Osteocyte (in vitro differentiated cells): ENCODE measurements around the gene ABHD15. TPM values are rescaled to one million over a fixed set of nuclear protein-coding genes. Genes with fewer than 3 reads are reported as not detected.
A peak's percentile ranks its signal among the peaks of the same experiment; 100 is the strongest.

Experiments
- DNase-seq: peaks from one replicate; pipeline ENCODE4 v3.0.0; 2021; ENCODE audit warnings: mixed read lengths; ENCODE audit not compliant: unreplicated experiment; ENCODE audit errors: extremely low spot score
- H3K27ac Mint-ChIP-seq: one replicate; pipeline ENCODE4 v1.8.0; 2021; ENCODE audit warnings: mild to moderate bottlenecking, mixed read lengths; ENCODE audit not compliant: unreplicated experiment
- H3K27me3 Mint-ChIP-seq: one replicate; pipeline ENCODE4 v1.8.0; 2021; ENCODE audit warnings: mixed read lengths; ENCODE audit not compliant: unreplicated experiment
- H3K36me3 Mint-ChIP-seq: one replicate; pipeline ENCODE4 v1.8.0; 2021; ENCODE audit warnings: mixed read lengths; ENCODE audit not compliant: unreplicated experiment
- H3K4me1 Mint-ChIP-seq: one replicate; pipeline ENCODE4 v1.8.0; 2021; ENCODE audit warnings: mixed read lengths; ENCODE audit not compliant: unreplicated experiment
- H3K4me3 Mint-ChIP-seq: one replicate; pipeline ENCODE4 v1.8.0; 2021; ENCODE audit warnings: mild to moderate bottlenecking, moderate library complexity, mixed read lengths; ENCODE audit not compliant: unreplicated experiment
- H3K9me3 Mint-ChIP-seq: one replicate; pipeline ENCODE4 v1.8.0; 2021; ENCODE audit warnings: mixed read lengths; ENCODE audit not compliant: unreplicated experiment
- CTCF ChIP-seq: fragments of 200-600 bp; sonication (generic); IDR thresholded peaks from 2 replicates; pipeline ENCODE4 v1.5.0; 2021; ENCODE audit warnings: antibody characterized with exemption, mild to moderate bottlenecking, moderate library complexity
- total RNA-seq: library from RNA; stranded (reverse); gene quantifications from 2 replicates; pipeline ENCODE4 v1.2.1, GENCODE V29; 2021

The ABHD15 gene
- total RNA-seq, 1 donor from 2014 or later: 12.8 TPM

GRCh38 chr17:29570521-29570920, 3.7 kb upstream of the ABHD15 start:
- Mint-ChIP-seq H3K4me3 (peak overlapping the region; percentile 30), H3K9me3 (no peaks in the 10 kb centered on the region), H3K36me3 (peaks cover 9% of the 10 kb centered on the region), H3K27me3 (no peaks in the 10 kb centered on the region), H3K4me1 (peaks cover 24% of the 10 kb centered on the region), H3K27ac (peak overlapping the region; percentile 6)
- DNase-seq: peak; percentile 42
- TF ChIP-seq CTCF: no peak

- no peaks in the 10 kb centered on the region for H3K9me3 Mint-ChIP-seq
- peak; percentile 72 for DNase-seq
- TF ChIP-seq CTCF: no peak
- H3K4me1 Mint-ChIP-seq: peaks cover 24% of the 10 kb centered on the region
- peak overlapping the region; percentile 85 for H3K4me3 Mint-ChIP-seq
- no peaks in the 10 kb centered on the region for H3K27me3 Mint-ChIP-seq
- H3K36me3 Mint-ChIP-seq: peaks cover 5% of the 10 kb centered on the region
- peak overlapping the region; percentile 89 for H3K27ac Mint-ChIP-seq
These were observed 2.6 kb upstream of the ABHD15 start for GRCh38 chr17:29569245-29569950.

GRCh38 chr17:29568331-29569244, 1.8 kb upstream of the ABHD15 start, which contains the start of gene TP53I13:
TP53I13 (plus strand) TSS chr17:29568701; CDS start chr17:29568759, 58 bp downstream.
- Mint-ChIP-seq H3K27ac (peak within 1 kb of the TSS; percentile 94), H3K9me3 (no peaks in the 10 kb centered on the region), H3K36me3 (peaks cover 4% of the 10 kb centered on the region), H3K4me3 (peak within 1 kb of the TSS; percentile 90), H3K27me3 (no peaks in the 10 kb centered on the region), H3K4me1 (peaks cover 24% of the 10 kb centered on the region)
- no peak for TF ChIP-seq CTCF
- DNase-seq: peak; percentile 93

GRCh38 chr17:29567554-29568330, 905 bp upstream of the ABHD15 start:
- Mint-ChIP-seq H3K4me1 (peaks cover 19% of the 10 kb centered on the region), H3K27ac (peak overlapping the region; percentile 94), H3K9me3 (no peaks in the 10 kb centered on the region), H3K36me3 (no peaks in the 10 kb centered on the region), H3K27me3 (no peaks in the 10 kb centered on the region), H3K4me3 (peak overlapping the region; percentile 90)
- TF ChIP-seq CTCF: peak; percentile 28
- peak; percentile 86 for DNase-seq
